ENCODE data around the gene MAP2K5. TPM values are rescaled to one million over a fixed set of nuclear protein-coding genes. Genes with fewer than 3 reads are reported as not detected.

Gene MAP2K5
- total RNA-seq, 1 donor from 2014 or later, result 3.5 TPM

- no peak for DNase-seq (ENCODE audit: low read depth in 2 of 2)
Measured at GRCh38 chr15:67835297-67836133, 293.0 kb downstream of the MAP2K5 start.

- no peak for DNase-seq (ENCODE audit: low read depth in 2 of 2)
Measured at GRCh38 chr15:67836134-67836455, 293.6 kb downstream of the MAP2K5 start.

GRCh38 chr15:67836477-67836876 lies 294.0 kb downstream of the MAP2K5 start:
- peak in 1 of 2 donors; percentile 49 for DNase-seq (ENCODE audit: low read depth in 2 of 2)

- no peak for DNase-seq (ENCODE audit: low read depth in 2 of 2)
Measured at GRCh38 chr15:67836955-67837354, 294.5 kb downstream of the MAP2K5 start.

- DNase-seq (ENCODE audit: low read depth in 2 of 2), result peak in 1 of 2 donors; percentile 41
Measured at GRCh38 chr15:67838789-67839332, 296.4 kb downstream of the MAP2K5 start.

GRCh38 chr15:67839499-67839928 lies 297.0 kb downstream of the MAP2K5 start:
- DNase-seq (ENCODE audit: low read depth in 2 of 2), result peak in 1 of 2 donors; percentile 29

- DNase-seq (ENCODE audit: low read depth in 2 of 2), result peak; percentile 91
Measured at GRCh38 chr15:67839929-67840748, 297.6 kb downstream of the MAP2K5 start, which contains the start of gene RNU6-1. Gene RNU6-1, minus strand, starts transcription at chr15:67840045.

- DNase-seq (ENCODE audit: low read depth in 2 of 2), result no peak
Measured at GRCh38 chr15:67840749-67841512, 298.4 kb downstream of the MAP2K5 start.

- no peak for DNase-seq (ENCODE audit: low read depth in 2 of 2)
Measured at GRCh38 chr15:67841513-67841762, 298.9 kb downstream of the MAP2K5 start.

- DNase-seq (ENCODE audit: low read depth in 2 of 2), result peak in 1 of 2 donors; percentile 40
Measured at GRCh38 chr15:67843092-67843501, 300.6 kb downstream of the MAP2K5 start.

GRCh38 chr15:67843571-67844387 lies 301.3 kb downstream of the MAP2K5 start:
- DNase-seq (ENCODE audit: low read depth in 2 of 2), result peak; percentile 94 to 95

- DNase-seq (ENCODE audit: low read depth in 2 of 2), result no peak
Measured at GRCh38 chr15:67845974-67846373, 303.5 kb downstream of the MAP2K5 start.

GRCh38 chr15:67849538-67849937 lies 307.0 kb downstream of the MAP2K5 start:
- DNase-seq (ENCODE audit: low read depth in 2 of 2), result no peak

GRCh38 chr15:67850336-67850735 lies 307.8 kb downstream of the MAP2K5 start:
- no peak for DNase-seq (ENCODE audit: low read depth in 2 of 2)

GRCh38 chr15:67850994-67851571 lies 308.6 kb downstream of the MAP2K5 start:
- no peak for DNase-seq (ENCODE audit: low read depth in 2 of 2)

GRCh38 chr15:67852418-67852817 lies 309.9 kb downstream of the MAP2K5 start:
- DNase-seq (ENCODE audit: low read depth in 2 of 2), result no peak

GRCh38 chr15:67853454-67853853 lies 311.0 kb downstream of the MAP2K5 start:
- DNase-seq (ENCODE audit: low read depth in 2 of 2), result no peak

- peak in 1 of 2 donors; percentile 35 for DNase-seq (ENCODE audit: low read depth in 2 of 2)
Measured at GRCh38 chr15:67854358-67854757, 311.9 kb downstream of the MAP2K5 start.

- DNase-seq (ENCODE audit: low read depth in 2 of 2), result peak in 1 of 2 donors; percentile 61
Measured at GRCh38 chr15:67855842-67856241, 313.3 kb downstream of the MAP2K5 start.
